Stimulated activated CD4-positive, alpha-beta T cell treated with anti-CD3 and anti-CD28 coated beads, Interleukin-15, amount 100 ng/mL, for 1 hour (primary cell): Measurements from ENCODE around the gene MRI1.
"Not testable (repeated sequence)": the region's sequence is repeated elsewhere in the genome, so short reads cannot be mapped to it uniquely, and the experiment has no call there.

ENCODE experiments used
- DNase-seq, 2 donors: peaks; one replicate each; pipeline ENCODE4 v3.0.0-alpha.2; 2020; ENCODE audit warnings: low read depth in 1 of 2, low spot score in 1 of 2

Gene MRI1

DNA sequence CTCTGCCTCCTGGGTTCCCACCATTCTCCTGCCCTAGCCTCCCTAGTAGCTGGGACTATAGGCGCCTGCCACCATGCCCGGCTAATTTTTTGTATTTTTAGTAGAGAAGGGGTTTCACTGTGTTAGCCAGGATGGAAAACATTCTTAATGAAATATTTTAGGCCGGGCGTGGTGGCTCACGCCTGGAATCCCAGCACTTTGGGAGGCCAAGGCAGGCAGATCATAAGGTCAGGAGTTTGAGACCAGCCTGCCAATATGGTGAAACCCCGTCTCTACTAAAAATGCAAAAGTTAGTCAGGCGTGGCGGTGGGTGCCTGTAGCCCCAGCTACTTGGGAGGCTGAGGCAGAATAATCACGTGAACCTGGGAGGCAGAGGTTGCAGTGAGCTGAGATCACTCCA is 29.0 kb downstream of the MRI1 start:
- DNase-seq: not testable (repeated sequence)

GRCh38 chr19:13794398-13794756 is 30.1 kb downstream of the MRI1 start:
- no peak for DNase-seq

DNA sequence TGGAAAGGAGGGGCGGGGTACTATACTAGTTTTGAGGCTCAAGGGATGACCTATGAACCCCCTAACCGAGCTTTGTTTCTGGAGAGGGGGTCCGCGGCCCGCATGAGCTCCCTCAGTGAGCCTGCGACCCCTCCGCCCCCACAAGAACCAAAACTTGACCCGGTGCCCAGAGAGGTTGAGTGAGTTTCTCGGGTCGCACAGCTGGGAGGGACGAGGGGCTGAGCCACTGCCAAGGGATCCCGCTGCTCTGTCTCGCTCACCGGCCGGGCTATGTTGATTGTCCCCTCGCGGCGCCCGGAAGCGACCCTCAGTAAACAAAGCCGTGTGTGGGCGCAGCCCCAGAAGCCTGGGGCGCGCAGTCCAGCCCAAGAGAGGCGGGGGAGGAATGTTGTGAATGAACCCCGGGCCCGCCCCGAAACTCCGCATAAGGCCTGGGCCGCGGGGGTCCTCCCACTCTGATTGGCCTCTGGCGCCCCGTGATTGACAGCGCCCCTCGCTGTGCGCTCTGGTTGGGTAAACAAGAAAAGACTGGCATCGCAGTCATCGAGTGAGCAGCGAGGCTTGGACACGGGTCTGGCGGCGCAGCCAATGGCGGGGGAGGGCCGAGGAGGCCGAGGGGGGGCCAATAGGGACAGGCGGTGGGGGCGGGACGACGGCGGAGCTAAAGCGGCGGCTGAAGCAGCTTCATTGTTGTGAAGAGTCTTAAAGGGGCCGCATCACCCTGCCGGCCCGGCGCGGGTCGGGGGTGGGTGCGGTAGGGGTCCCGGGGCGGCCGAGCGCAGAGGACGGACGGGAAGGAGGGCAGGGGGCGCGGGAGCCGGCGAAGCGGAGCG is 30.7 kb downstream of the MRI1 start, which contains the start of gene ZSWIM4:
TSS of gene ZSWIM4 (plus strand) at position 687 of the 833 bp plus-strand sequence. CDS start 206 bp downstream, outside the sequence.
- DNase-seq: peak; percentile 82 to 85

DNA sequence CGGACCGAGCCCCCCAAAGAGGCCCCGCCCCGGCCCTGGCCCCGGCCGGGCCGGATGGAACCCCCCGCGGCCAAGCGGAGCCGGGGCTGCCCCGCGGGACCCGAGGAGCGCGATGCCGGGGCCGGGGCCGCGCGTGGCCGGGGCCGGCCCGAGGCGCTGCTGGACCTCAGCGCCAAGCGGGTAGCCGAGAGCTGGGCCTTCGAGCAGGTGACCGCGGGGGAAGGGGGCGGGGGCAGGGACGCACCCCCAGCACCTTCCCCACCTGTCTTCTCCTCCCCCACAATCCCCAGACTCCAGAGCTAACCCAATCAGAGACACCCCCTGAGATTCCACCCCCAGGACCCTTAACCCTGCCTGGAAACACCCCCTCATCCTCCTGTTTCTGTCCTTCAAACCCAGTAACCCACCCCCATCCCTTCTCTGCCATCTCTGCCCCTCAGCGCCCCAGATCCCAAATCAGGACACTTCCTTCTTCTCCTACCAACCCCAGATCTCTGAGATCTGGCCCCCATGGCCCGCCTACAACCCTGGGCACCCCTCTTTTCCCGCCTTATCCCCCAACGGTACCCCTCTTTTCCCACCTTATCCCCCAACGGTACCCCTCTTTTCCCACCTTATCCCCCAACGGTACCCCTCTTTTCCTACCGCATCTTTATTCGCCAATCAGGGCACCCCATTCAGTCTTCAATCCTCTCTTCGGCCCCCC is 31.4 kb downstream of the MRI1 start:
- DNase-seq: no peak

DNA sequence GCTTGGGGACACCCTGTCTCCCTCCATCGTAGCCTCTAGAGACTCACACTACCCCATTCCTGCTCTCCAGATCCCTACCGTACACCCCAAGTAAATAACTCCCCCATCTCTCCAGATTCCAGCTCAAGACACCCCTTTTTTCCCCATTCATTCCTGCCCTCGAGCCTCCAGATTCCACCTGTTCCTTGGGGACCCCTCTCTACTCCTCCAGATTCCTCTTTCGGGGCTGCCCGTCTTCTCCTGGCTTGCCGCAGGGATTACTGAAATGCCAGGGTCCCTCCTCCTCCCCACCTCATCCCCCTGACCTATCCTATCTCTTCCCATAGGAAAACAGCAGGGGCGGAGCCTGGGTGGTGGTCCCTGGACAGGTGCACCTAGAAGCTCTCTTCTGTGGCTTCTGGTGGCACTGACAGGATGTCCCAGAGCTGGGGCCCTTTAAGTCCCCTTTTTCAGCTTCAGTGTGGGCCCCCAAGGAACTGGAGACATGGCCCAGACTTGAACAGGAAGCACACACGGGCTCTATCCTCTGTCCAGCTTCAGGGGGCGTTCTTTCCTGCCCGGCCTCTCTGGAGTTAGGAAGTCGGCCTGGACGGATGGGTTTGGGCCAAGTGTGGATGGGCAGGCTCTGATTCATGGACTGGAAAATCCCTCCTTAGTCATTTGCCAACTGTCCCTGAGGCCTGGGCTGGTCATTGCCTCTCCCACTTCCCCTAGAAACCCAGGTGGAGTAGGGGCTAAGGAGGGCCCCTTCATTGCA is 32.2 kb downstream of the MRI1 start:
- no peak for DNase-seq

DNA sequence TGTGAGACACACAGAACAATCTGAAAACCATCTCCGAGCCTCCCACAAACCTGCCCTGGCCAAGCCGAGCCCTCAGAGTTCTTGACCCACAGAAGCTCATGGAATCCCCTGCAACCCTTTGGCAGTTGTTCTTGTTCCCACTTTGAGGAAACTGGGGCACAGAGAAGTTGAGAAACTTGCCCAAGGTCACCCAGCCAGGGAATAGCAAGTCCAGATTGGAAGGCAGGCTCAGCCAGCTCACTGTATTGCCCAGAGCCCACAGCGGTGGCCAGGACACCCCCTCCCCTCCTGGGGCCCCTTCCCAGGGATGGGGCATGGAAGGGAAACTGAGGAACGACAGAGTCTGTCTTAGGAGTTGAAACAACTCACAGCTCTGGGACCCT is 32.7 kb downstream of the MRI1 start:
- no peak for DNase-seq

GRCh38 chr19:13797870-13798269 is 33.5 kb downstream of the MRI1 start:
- DNase-seq: no peak

- no peak for DNase-seq
Measured at GRCh38 chr19:13799669-13800068, 35.3 kb downstream of the MRI1 start.

DNA sequence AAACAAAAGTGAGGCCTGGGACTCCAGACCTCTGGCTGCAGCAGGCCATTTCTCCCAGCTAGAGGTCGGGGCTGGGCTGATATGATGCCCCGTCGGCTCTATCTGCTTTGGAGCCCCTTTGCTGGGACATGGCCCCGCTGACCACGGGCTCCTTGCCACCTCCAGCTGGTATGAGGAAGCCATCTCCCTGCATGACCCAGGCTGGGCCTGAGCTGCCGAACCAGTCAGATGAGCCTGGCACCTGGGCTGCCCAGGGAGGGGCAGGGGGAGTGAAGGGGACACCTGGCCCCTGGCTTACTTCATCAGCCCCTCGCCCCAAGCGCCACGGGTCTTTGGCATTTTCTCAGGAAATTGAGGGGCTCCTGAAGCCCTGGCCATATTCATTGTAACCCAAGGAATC is 38.7 kb downstream of the MRI1 start:
- DNase-seq: no peak

DNA sequence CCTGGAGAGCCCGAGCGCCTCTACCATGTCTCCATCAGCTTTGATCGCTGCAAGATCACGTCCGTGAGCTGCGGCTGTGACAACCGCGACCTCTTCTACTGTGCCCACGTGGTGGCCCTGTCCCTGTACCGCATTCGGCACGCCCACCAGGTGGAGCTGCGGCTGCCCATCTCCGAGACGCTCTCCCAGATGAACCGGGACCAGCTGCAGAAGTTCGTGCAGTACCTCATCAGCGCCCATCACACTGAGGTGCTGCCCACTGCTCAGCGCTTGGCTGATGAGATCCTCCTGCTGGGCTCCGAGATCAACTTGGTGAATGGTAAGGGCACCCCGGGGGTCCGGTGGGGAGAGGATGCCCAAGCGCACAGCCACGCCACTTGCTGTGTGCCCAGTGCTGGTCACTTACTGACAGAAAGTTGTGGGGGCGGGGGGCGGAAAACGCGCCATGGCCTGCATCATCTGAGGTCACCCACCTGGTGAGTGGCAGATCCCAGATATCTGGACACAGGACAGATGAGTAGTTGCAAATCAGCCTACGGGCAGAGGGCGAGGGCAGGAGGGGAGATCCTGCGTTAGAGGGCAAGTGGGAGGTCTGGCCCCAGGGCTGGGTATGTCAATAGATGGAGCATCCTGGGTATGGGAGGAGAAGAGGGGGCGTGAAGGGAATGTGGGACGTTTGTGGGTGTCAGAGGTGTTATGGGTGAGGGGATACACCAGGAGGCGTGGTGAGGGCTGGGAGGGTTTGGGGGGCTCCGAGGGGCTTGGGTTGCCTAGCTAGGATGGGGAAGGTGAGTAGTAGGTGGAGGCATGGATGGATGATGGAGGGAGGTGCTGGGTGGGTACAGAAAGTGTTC is 40.7 kb downstream of the MRI1 start:
- DNase-seq: no peak

DNA sequence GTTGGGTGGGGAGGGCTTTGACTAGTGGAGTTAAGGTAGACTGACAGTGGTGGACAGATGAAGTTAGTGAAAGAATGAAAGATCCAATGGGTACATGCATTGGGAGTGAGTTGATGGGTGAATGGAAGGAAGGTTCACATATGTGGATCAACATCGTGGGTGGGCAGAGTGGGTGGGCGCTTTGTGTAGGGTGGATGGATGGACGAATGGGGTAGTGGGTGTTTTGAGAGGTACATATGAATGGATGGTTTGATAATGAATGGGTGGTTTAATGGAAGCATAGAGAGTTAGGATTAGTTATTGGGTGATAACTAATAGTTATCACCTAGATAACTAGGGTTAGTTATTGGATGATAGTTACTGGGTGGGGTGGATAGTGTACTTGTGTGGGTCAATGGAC is 42.4 kb downstream of the MRI1 start:
- no peak for DNase-seq

GRCh38 chr19:13807421-13808021 is 43.2 kb downstream of the MRI1 start:
- no peak for DNase-seq

DNA sequence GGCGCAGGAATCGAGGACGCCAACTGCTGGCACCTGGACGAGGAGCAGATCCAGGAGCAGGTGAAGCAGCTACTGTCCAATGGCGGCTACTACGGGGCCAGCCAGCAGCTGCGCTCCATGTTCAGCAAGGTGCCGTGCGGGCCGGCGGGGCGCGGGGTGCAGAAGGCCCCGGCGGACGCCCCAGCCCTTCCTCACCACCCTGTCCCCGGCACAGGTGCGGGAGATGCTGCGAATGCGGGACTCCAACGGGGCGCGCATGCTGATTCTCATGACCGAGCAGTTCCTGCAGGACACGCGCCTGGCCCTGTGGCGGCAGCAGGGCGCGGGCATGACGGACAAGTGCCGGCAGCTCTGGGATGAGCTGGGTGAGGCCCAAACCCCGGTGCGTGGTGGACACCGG is 44.5 kb downstream of the MRI1 start:
- DNase-seq: no peak

DNA sequence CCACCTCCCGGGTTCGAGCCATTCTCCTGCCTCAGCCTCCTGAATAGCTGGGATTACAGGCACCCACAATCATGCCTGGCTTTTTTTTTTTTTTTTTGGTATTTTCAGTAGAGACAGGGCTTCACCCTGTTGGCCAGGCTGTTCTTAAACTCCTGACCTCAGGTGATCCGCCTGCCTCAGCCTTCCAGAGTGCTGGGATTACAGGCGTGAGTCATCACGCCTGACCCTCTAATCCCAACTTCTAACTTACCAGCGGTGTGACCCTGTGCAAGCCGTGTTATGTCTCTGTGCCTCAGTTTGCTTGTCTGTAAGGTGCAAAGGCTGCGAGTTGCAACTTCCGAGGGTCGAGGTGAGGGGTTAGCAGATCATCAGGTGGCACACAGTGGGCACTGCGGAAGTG is 48.2 kb downstream of the MRI1 start:
- DNase-seq: no peak

GRCh38 chr19:13813147-13813546 is 48.8 kb downstream of the MRI1 start:
- DNase-seq: no peak

- no peak for DNase-seq
Measured at GRCh38 chr19:13814550-13814949, 50.2 kb downstream of the MRI1 start.

- no peak for DNase-seq
Measured at GRCh38 chr19:13817018-13817614, 52.8 kb downstream of the MRI1 start.

- no peak for DNase-seq
Measured at GRCh38 chr19:13817615-13818371, 53.5 kb downstream of the MRI1 start.

DNA sequence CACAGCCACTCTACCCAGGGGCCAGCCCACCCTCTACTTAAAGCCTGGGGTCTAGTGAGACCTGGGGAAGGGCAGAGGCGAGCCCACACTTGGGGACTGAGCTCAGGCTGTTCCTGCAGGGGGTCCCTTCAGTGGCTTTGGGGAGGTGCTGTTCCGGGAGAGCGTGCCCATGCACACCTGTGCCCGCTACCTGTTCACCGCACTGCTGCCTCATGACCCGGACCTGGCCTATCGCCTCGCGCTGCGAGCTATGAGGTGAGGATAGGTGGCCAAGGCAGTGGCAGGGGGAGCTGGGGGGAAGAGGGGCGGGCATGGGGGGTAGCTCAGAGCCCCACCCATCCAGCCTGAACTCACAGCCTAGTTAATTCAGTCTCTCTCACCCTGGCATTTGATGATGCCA is 54.9 kb downstream of the MRI1 start:
- no peak for DNase-seq
